ENCODE results near the gene HMG20A.

- TF ChIP-seq CTCF (IDR thresholded peaks at IDR 0.05) = no peak
- no peak for TF ChIP-seq POLR2AphosphoS5 (IDR thresholded peaks at IDR 0.05; ENCODE audit: insufficient read depth in 1 of 2, low read depth in 1 of 2)
These were observed 20.4 kb upstream of the HMG20A start for GRCh38 chr15:77400258-77400657.
